DMS 273 (cell line): ENCODE data around the gene TFAP2E.
"Not testable (repeated sequence)": the region's sequence is repeated elsewhere in the genome, so short reads cannot be mapped to it uniquely, and the experiment has no call there.

ENCODE experiments used
- DNase-seq: peaks from one replicate; lab custom pipeline; 2025; ENCODE audit not compliant: unreplicated experiment; lab: John Stamatoyannopoulos, UW

TFAP2E gene

GRCh38 chr1:35572296-35572695 is 818 bp upstream of the TFAP2E start:
- no peak for DNase-seq

- no peak for DNase-seq
Observed at GRCh38 chr1:35574125-35574654, 1.1 kb downstream of the TFAP2E start.

GRCh38 chr1:35574655-35575415 is 1.7 kb downstream of the TFAP2E start:
- no peak for DNase-seq

- no peak for DNase-seq
Observed at GRCh38 chr1:35575416-35575958, 2.4 kb downstream of the TFAP2E start.

- DNase-seq = no peak
Observed at GRCh38 chr1:35576061-35576765, 3.1 kb downstream of the TFAP2E start.

- not testable (repeated sequence) for DNase-seq
Observed at GRCh38 chr1:35576766-35577070, 3.6 kb downstream of the TFAP2E start.

GRCh38 chr1:35577071-35577998 is 4.2 kb downstream of the TFAP2E start:
- DNase-seq = no peak

- DNase-seq = no peak
Observed at GRCh38 chr1:35580949-35581388, 7.9 kb downstream of the TFAP2E start.

GRCh38 chr1:35581621-35582020 is 8.5 kb downstream of the TFAP2E start:
- DNase-seq = not testable (repeated sequence)

- DNase-seq = no peak
Observed at GRCh38 chr1:35585281-35585680, 12.2 kb downstream of the TFAP2E start.

- not testable (repeated sequence) for DNase-seq
Observed at GRCh38 chr1:35585805-35586204, 12.7 kb downstream of the TFAP2E start.

- no peak for DNase-seq
Observed at GRCh38 chr1:35586808-35587207, 13.7 kb downstream of the TFAP2E start.

GRCh38 chr1:35587736-35588135 is 14.6 kb downstream of the TFAP2E start:
- DNase-seq = no peak

GRCh38 chr1:35588197-35588910 is 15.2 kb downstream of the TFAP2E start:
- no peak for DNase-seq

GRCh38 chr1:35589516-35590427 is 16.7 kb downstream of the TFAP2E start:
- no peak for DNase-seq

GRCh38 chr1:35590476-35591040 is 17.4 kb downstream of the TFAP2E start:
- DNase-seq = no peak

GRCh38 chr1:35591211-35591610 is 18.1 kb downstream of the TFAP2E start:
- DNase-seq = no peak

GRCh38 chr1:35592991-35593769 is 20.1 kb downstream of the TFAP2E start:
- DNase-seq = no peak
